OCI-LY7 (cell line): ENCODE measurements around the gene FMNL1. TPM values are rescaled to one million over a fixed set of nuclear protein-coding genes. Genes with fewer than 3 reads are reported as not detected.

Source experiments
- Bru-seq: library from RNA; stranded (reverse); fragments of 400-500 nt; gene quantifications from one replicate; lab custom pipeline; 2021; lab: Mats Ljungman, UMichigan
- BruChase-seq, 2 experiments: library from RNA; stranded (reverse); fragments of 400-500 nt; gene quantifications; one replicate each; lab custom pipeline; 2021; lab: Mats Ljungman, UMichigan
- BruUV-seq: library from RNA; stranded (reverse); fragments of 400-500 nt; replicated peaks from 2 replicates; lab custom pipeline; 2021; lab: Mats Ljungman, UMichigan
- CTCF ChIA-PET: fragments of 300-600 bp; sonication (Branson Sonifier 250); formaldehyde crosslinking; loops from one replicate; lab custom pipeline; 2022; ENCODE audit warnings: antibody characterized with exemption; ENCODE audit not compliant: unreplicated experiment; lab: Charles Lee
- POLR2A ChIA-PET: fragments of 300-600 bp; sonication (Branson Sonifier 250); formaldehyde crosslinking; loops from one replicate; lab custom pipeline; 2022; ENCODE audit warnings: antibody characterized with exemption; lab: Charles Lee
- DNase-seq: peaks from one replicate; pipeline ENCODE4 v3.0.0-alpha.2; 2015; ENCODE audit warnings: low spot score
- H2AFZ ChIP-seq: fragments of 200-600 bp; sonication (generic), shearing (Covaris generic); 2 replicates; pipeline ENCODE4 v1.6.1; 2014; ENCODE audit warnings: mild to moderate bottlenecking, antibody characterized with exemption, low read length, moderate library complexity
- H3K27ac ChIP-seq: fragments of 200-600 bp; sonication (generic); 2 replicates; pipeline ENCODE4 v1.5.1; 2014; ENCODE audit warnings: mixed run types, low read depth, mild to moderate bottlenecking, moderate library complexity, low read length, inconsistent platforms; ENCODE audit not compliant: poor library complexity, severe bottlenecking
- H3K36me3 ChIP-seq: fragments of 200-600 bp; sonication (generic); 2 replicates; pipeline ENCODE4 v1.6.1; 2014; ENCODE audit warnings: mild to moderate bottlenecking, antibody characterized with exemption, low read length, moderate library complexity, mixed read lengths; ENCODE audit not compliant: insufficient read depth
- H3K4me1 ChIP-seq: fragments of 200-600 bp; sonication (generic); 2 replicates; pipeline ENCODE4 v1.5.1; 2014; ENCODE audit warnings: mild to moderate bottlenecking, low read length; ENCODE audit not compliant: insufficient read depth, poor library complexity, severe bottlenecking
- H3K4me2 ChIP-seq: fragments of 200-600 bp; sonication (generic); 2 replicates; pipeline ENCODE4 v1.6.1; 2014; ENCODE audit warnings: mild to moderate bottlenecking, low read length
- H3K4me3 ChIP-seq: fragments of 200-600 bp; sonication (generic); 2 replicates; pipeline ENCODE4 v1.5.1; 2014; ENCODE audit warnings: mild to moderate bottlenecking, low read depth, low read length; ENCODE audit not compliant: poor library complexity, severe bottlenecking
- H3K79me2 ChIP-seq: fragments of 200-600 bp; sonication (generic); 2 replicates; pipeline ENCODE4 v1.6.1; 2016; ENCODE audit warnings: low read depth, mild to moderate bottlenecking, low read length, moderate library complexity, mixed read lengths; ENCODE audit not compliant: insufficient read depth
- H3K9me2 ChIP-seq: fragments of 200-600 bp; sonication (generic); 2 replicates; pipeline ENCODE4 v1.6.1; 2016; ENCODE audit warnings: mild to moderate bottlenecking, low read length, mixed read lengths; ENCODE audit not compliant: insufficient read depth
- H3K9me3 ChIP-seq: fragments of 200-600 bp; sonication (generic); 2 replicates; pipeline ENCODE4 v1.6.1; 2014; ENCODE audit warnings: mild to moderate bottlenecking, mixed run types, low read length, mixed read lengths
- H4K20me1 ChIP-seq: fragments of 200-600 bp; sonication (generic); 2 replicates; pipeline ENCODE4 v1.6.1; 2014; ENCODE audit warnings: mild to moderate bottlenecking, antibody characterized with exemption, low read length, moderate library complexity, mixed read lengths; ENCODE audit not compliant: insufficient read depth
- CTCF ChIP-seq: fragments of 200-600 bp; sonication (generic); conservative IDR thresholded peaks from 2 replicates; pipeline ENCODE4 v1.5.1; 2014; ENCODE audit warnings: mild to moderate bottlenecking, antibody characterized with exemption, low read length, moderate library complexity, mixed read lengths
- EZH2phosphoT487 ChIP-seq: fragments of 200-600 bp; sonication (generic); IDR thresholded peaks from 2 replicates; pipeline ENCODE4 v1.6.1; 2018; ENCODE audit warnings: low read depth, borderline replicate concordance, mild to moderate bottlenecking, mixed run types, antibody characterized with exemption, low read length, moderate library complexity, mixed read lengths
- intact Hi-C: fragments of 100-400 bp; cut with micrococcal nuclease; formaldehyde crosslinking; loops from one replicate; pipeline ENCODE4 v1.10.0; 2022; ENCODE audit not compliant: unreplicated experiment
- long read RNA-seq: library from polyadenylated mRNA; stranded (forward); transcript quantifications from one replicate; pipeline ENCODE4 v2.0.0, GENCODE V29; 2022
- total RNA-seq, 2 experiments: library from RNA; depleted of rRNA in 1 of 2; stranded (reverse); fragments of >200 nt in 1 of 2; shearing (Covaris generic) in 1 of 2; gene quantifications; 2 replicates each; pipeline ENCODE4 v1.2.3, GENCODE V29; 2014 to 2022

The FMNL1 gene
- total RNA-seq (2014; rRNA removed; shearing (Covaris generic)) (44.8 and 55.1 TPM in 2 replicates), total RNA-seq (2022) (133 and 159 TPM in 2 replicates), Bru-seq, nascent RNA (percentile 59 among the genes with signal in this experiment), BruChase-seq, experiment 1, labeled RNA remaining after a 6-hour chase (percentile 79 among the genes with signal in this experiment), BruChase-seq, experiment 2, labeled RNA remaining after a 2-hour chase (percentile 66 among the genes with signal in this experiment)
- long read RNA-seq, partial matches to known transcripts: 47 of 84 reads
- long read RNA-seq, other reads (novel, unspliced or antisense): 36 of 84 reads

- CTCF ChIA-PET: interaction anchor here (0.6 to 1.3 kb wide), 5 partner anchors 10 to 72 kb away, joined by 3 to 5 read pairs (median 3); no protein-coding TSS in a partner anchor
- Histone ChIP-seq H3K36me3 (no peaks in the 10 kb centered on the region), H3K4me1 (peaks cover 45% of the 10 kb centered on the region), H2AFZ (peak within 1 kb of the TSS; percentile 55; the same call in 1 of the 2 replicates), H3K9me2 (no peaks in the 10 kb centered on the region), H3K9me3 (no peaks in the 10 kb centered on the region), H3K4me3 (peak within 1 kb of the TSS; percentile 96), H3K79me2 (peaks cover 38% of the 10 kb centered on the region), H3K4me2 (peak within 1 kb of the TSS; percentile 98), H3K27ac (peak within 1 kb of the TSS; percentile 97), H4K20me1 (peaks cover 7% of the 10 kb centered on the region; the same call in 1 of the 2 replicates)
- DNase-seq: peak; percentile 81
- TF ChIP-seq CTCF: no peak
- no TSS peak for BruUV-seq
- POLR2A ChIA-PET: interaction anchor here (0.5 to 1.6 kb wide), 2 partner anchors 27 to 172 kb away, joined by 3 to 5 read pairs; no protein-coding TSS in a partner anchor
- intact Hi-C loops: loop anchor here (1.0 to 2.0 kb wide), 2 partner anchors 14 to 163 kb away; no protein-coding TSS in a partner anchor
Measured at GRCh38 chr17:45221081-45222013, at the start of gene FMNL1. Gene FMNL1, plus strand, starts transcription at chr17:45221885. Its CDS starts 240 bp downstream, at chr17:45222125.

GRCh38 chr17:45172232-45172540 is 49.5 kb upstream of the FMNL1 start:
- BruUV-seq: no TSS peak
- Histone ChIP-seq H3K4me1 (peaks cover 24% of the 10 kb centered on the region), H3K4me2 (peak overlapping the region; percentile 95), H4K20me1 (no peaks in the 10 kb centered on the region), H2AFZ (peak overlapping the region; percentile 96), H3K9me3 (no peaks in the 10 kb centered on the region), H3K79me2 (no peaks in the 10 kb centered on the region), H3K4me3 (peak overlapping the region; percentile 65), H3K27ac (peak overlapping the region; percentile 61), H3K9me2 (no peaks in the 10 kb centered on the region), H3K36me3 (peaks cover 3% of the 10 kb centered on the region; the same call in 1 of the 2 replicates)
- TF ChIP-seq CTCF: no peak
- no peak for TF ChIP-seq EZH2phosphoT487
- no peak for DNase-seq
- POLR2A ChIA-PET: interaction anchor here (0.6 to 2.0 kb wide), 4 partner anchors 13 to 53 kb away, joined by 3 to 19 read pairs (median 4); partner anchors contain the start of gene HEXIM1
- intact Hi-C loops: no loop called here
- CTCF ChIA-PET: interaction anchor here (0.6 to 1.7 kb wide), 5 partner anchors 20 to 73 kb away, joined by 3 to 13 read pairs (median 5); partner anchors contain the start of gene ACBD4
